Activated CD4-positive, alpha-beta T cell treated with anti-CD3 and anti-CD28 coated beads for 48 hours (primary cell): Measurements from ENCODE around the gene TRAIP.
"Not testable (repeated sequence)": the region's sequence is repeated elsewhere in the genome, so short reads cannot be mapped to it uniquely, and the experiment has no call there.

ENCODE experiments used
- DNase-seq: peaks from one replicate; pipeline ENCODE4 v3.0.0-alpha.2; 2020

The TRAIP gene

DNA sequence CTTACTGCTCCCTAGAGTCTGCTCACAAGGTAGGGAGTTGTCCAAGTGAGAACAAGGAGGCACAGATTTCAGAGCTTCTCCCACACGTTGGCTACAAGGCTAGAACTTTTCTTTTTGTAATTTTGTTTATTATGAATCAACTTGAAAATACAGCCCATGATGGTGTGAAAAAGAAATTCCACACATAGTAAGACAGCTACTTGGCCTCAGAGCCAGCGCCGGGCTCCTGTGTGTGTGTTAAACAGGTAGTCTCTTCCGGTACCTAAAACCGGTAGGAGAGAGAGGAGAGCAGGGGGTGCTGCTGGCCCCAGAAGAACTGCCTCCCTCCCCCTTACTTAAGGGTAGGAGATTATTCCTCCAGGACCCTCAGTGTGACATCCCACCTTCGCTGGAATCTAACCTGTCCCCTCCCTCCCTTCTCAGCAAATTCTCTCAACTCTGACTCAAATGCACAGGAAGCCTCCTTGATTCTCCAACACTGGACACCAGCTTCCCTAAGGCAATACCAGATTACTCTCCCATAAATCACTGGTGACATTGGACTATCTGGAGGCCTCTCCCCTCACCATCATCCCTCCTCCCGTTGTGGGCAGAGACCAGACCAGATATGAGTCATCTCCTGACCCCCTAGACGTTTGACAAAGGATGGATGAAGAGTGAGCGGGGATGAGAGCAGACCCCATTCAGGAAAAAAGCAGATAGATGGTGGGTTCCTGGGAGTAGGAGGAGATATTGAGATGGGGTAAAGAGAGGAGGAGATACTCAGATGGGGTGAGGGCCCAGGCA, 65.5 kb downstream of the TRAIP start:
- no peak for DNase-seq

- DNase-seq = no peak
Measured at GRCh38 chr3:49788056-49788455, 68.3 kb downstream of the TRAIP start.

DNA sequence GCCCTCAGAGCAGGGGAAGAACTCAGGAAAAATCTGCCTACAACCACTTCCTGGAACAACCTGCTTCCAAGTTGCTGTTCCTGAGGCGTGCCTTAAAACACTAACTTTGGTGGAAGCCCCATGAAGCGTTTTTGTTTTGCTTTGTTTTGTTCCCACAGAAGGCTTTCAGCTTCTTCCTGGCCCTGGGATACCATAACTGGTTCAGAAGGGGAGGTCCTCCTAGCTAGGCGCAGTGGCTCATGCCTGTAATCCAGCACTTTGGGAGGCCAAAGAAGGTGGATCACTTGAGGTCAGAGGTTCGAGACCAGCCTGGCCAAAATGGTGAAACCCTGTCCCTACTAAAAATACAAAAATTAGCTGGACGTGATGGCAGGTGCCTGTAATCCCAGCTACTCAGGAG, 68.8 kb downstream of the TRAIP start:
- DNase-seq = no peak

DNA sequence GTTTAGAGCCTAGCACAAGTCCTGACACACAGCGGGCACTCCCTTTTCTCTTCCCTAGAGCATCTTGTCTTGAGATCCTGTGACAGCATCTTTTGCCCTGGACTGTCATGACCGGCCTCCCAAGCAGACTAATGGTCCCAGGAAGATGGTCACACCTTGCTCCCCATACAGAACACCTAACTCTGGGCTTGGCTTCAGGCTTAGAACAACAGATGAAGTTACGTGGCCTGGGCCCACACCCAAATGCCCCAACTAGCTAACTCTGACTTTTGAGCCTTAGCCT, 69.2 kb downstream of the TRAIP start:
- DNase-seq = no peak

GRCh38 chr3:49786357-49787181, 69.8 kb downstream of the TRAIP start, which contains the start of gene IP6K1:
Gene IP6K1 (minus strand): TSS chr3:49786542. CDS start chr3:49748040, 38,502 bp downstream.
- DNase-seq = peak; percentile 100

DNA sequence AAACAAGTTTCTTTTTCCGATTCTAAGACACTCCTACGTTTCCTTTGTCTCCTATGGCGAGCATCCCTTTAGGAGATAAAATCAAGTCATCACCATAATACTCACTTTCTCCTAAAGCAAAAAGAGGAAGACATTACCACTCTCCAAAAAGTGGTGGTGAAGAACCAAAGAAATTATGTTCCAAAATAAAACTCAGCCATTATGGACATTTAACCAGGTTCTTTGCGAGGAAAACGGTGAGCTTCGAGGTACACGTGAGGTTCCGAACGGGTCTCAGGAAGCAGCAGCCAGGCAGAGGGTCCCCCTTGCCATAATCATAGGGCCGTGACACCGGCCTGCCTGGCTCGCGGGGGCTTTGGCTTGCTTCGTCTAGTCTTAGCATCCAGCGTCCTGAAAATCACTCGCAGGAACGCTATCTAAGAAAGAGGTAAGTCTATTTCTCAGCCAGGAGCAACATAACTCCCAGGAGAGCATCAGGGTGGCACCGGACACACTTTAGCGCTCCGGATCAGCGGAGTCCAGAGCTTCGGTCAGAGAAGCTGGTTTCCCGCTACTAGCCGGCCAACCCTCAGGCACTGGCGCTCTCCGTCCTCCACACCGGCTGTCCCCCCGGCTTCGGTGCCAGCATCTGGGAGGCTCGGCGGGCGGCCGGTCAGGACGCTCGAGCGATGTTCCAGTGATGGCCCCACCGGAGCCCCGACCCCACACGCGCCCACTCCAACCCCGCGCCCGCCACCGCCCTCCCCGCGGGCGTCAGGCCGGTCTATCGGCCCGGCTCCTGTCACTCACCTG, 70.6 kb downstream of the TRAIP start:
- DNase-seq = peak; percentile 33

DNA sequence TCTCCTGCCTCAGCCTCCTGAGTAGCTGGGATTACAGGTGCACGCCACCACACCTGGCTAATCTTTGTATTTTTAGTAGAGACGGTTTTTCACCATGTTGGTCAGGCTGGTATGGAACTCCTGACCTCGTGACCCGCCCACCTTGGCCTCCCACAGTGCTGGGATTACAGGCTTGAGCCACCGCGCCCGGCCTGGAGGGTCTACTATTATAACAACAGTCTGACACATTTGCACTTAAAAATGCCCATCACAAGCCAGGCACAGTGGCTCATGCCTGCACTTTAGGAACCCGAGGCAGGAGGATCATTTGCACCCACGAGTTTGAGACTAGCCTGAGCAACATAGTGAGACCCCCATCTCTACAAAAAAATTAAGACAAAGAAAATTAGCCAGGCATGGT, 74.1 kb downstream of the TRAIP start:
- not testable (repeated sequence) for DNase-seq

GRCh38 chr3:49781415-49782199, 74.8 kb downstream of the TRAIP start:
- DNase-seq = no peak

- DNase-seq = not testable (repeated sequence)
Measured at GRCh38 chr3:49780975-49781365, 75.4 kb downstream of the TRAIP start.

DNA sequence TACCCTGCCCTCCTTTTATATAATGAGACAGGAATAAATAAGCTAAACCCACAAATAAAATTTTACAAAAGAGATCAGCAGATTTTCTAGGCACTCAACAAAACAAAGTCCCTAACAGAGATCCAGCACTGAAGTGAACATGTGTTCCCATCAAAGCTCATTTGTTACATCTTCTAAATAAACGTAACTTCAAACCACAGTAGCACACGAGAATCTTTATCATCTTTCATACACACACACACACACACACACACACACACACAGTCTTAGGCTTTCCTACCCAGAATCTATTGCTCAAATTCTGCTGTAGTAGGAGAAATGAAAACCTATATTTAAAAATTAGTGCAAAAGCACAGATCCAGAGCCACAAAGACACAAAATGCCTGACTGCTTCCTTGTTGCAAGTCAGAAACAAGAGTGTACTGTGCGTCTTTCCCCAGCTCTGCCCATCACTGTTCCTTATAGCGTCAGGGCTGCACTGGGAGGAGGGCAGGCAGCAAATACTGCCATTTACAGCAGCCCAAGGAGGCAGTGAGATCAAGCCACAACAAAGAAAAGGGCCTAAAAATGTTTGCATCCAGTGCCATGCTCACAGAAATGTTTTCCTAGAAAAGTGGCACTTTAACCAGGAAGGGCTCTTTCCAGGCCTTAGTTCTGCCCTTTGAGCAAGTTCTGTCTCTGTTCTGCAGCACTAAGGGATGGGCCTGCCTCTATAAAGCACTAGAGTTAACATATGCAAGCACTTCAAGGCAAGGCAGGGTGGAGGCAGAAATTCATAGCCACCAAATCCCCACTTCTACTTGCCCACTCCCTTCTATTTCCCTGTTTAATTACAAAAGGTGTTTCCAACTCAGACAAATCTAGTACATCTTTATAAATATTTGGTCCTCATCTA, 76.0 kb downstream of the TRAIP start:
- DNase-seq = no peak

GRCh38 chr3:49779358-49780079, 76.8 kb downstream of the TRAIP start:
- no peak for DNase-seq
